B cell (primary cell): ENCODE data around the gene SEC24D. TPM values are rescaled to one million over a fixed set of nuclear protein-coding genes. Genes with fewer than 3 reads are reported as not detected.
"Not testable (repeated sequence)": the region's sequence is repeated elsewhere in the genome, so short reads cannot be mapped to it uniquely, and the experiment has no call there.

Source experiments
- ATAC-seq: fragments of 200-7000 bp; cut with Tn5 transposase; one replicate; pipeline ENCODE4 v1.10.0; 2021; ENCODE audit warnings: low read depth, mild to moderate bottlenecking, moderate number of reproducible peaks, moderate library complexity
- CTCF ChIA-PET: fragments of 350-600 bp; sonication (Branson Sonifier 250); formaldehyde crosslinking; loops from one replicate; lab custom pipeline; 2021; ENCODE audit warnings: antibody characterized with exemption, inconsistent platforms; lab: Charles Lee
- POLR2A ChIA-PET: fragments of 350-600 bp; sonication (Branson Sonifier 250); formaldehyde crosslinking; loops from one replicate; lab custom pipeline; 2021; ENCODE audit warnings: antibody characterized with exemption; lab: Charles Lee
- DNase-seq: peaks from one replicate; pipeline ENCODE4 v3.0.0; 2013
- H2AFZ ChIP-seq: 2 replicates; pipeline ENCODE4 v1.6.1; 2012; ENCODE audit warnings: mild to moderate bottlenecking, low read depth, low read length; ENCODE audit not compliant: insufficient read depth, poor library complexity, severe bottlenecking
- H3K27ac ChIP-seq, 2 donors: 1 replicate in 1 of 2; 2 replicates in 1 of 2; pipeline ENCODE4 v1.5.1; 2012 to 2013; ENCODE audit warnings: low read length in 2 of 2, mild to moderate bottlenecking in 2 of 2, moderate library complexity in 1 of 2
- H3K27me3 ChIP-seq, 4 experiments: fragments of 200-600 bp in 1 of 4; sonication (generic) in 1 of 4; replicated peaks in 1 of 4; 1 replicate in 2 of 4; 2 replicates in 2 of 4; pipeline versions ENCODE4 v1.6.1 to v1.7.0; 2013 to 2016; ENCODE audit warnings: low read length in 3 of 4, mild to moderate bottlenecking in 2 of 4, mixed read lengths in 1 of 4, moderate library complexity in 1 of 4; ENCODE audit not compliant: insufficient read depth in 4 of 4, control insufficient read depth in 3 of 4; ENCODE audit errors: control extremely low read depth in 1 of 4
- H3K36me3 ChIP-seq, 2 experiments: replicated peaks in 1 of 2; 1 replicate in 1 of 2; 2 replicates in 1 of 2; pipeline versions ENCODE4 v1.6.1 to v1.7.1; 2013; ENCODE audit warnings: low read length in 1 of 2; ENCODE audit not compliant: insufficient read depth in 2 of 2, control insufficient read depth in 1 of 2; ENCODE audit errors: control extremely low read depth in 1 of 2, extremely low read depth in 1 of 2
- H3K4me1 ChIP-seq, 2 donors: fragments of 200-600 bp in 1 of 2; sonication (generic) in 1 of 2; 1 replicate in 1 of 2; 2 replicates in 1 of 2; pipeline versions ENCODE4 v1.5.1 to v1.6.1; 2013 to 2017; ENCODE audit warnings: low read length in 2 of 2; ENCODE audit not compliant: control insufficient read depth in 2 of 2, insufficient read depth in 2 of 2
- H3K4me2 ChIP-seq: replicated peaks from 2 replicates; pipeline ENCODE3; 2012; ENCODE audit warnings: mild to moderate bottlenecking, low read depth, low read length; ENCODE audit not compliant: poor library complexity, severe bottlenecking
- H3K4me3 ChIP-seq, 5 experiments: fragments of 200-600 bp in 1 of 5; sonication (generic) in 1 of 5; 1 replicate in 3 of 5; 2 replicates in 2 of 5; pipeline versions ENCODE4 v1.5.1 to v1.7.0; 2011 to 2016; ENCODE audit warnings: low read length in 4 of 5, mild to moderate bottlenecking in 4 of 5, low read depth in 2 of 5, control low read depth in 1 of 5, moderate library complexity in 1 of 5; ENCODE audit not compliant: insufficient read depth in 1 of 5; ENCODE audit errors: control extremely low read depth in 1 of 5, extremely low read depth in 1 of 5
- H3K79me2 ChIP-seq: fragments of 200-600 bp; sonication (generic); one replicate; pipeline ENCODE4 v1.6.0; 2016; ENCODE audit warnings: low read length; ENCODE audit not compliant: control insufficient read depth, insufficient read depth
- H3K9ac ChIP-seq: fragments of 200-600 bp; sonication (generic); 2 replicates; pipeline ENCODE4 v1.6.1; 2017; ENCODE audit warnings: mild to moderate bottlenecking, low read length, moderate library complexity
- H3K9me3 ChIP-seq, 3 donors: one replicate each; pipeline versions ENCODE4 v1.6.1 to v1.7.1; 2013; ENCODE audit warnings: low read length in 2 of 3; ENCODE audit not compliant: control insufficient read depth in 2 of 3, insufficient read depth in 1 of 3; ENCODE audit errors: control extremely low read depth in 1 of 3
- H4K20me1 ChIP-seq: 2 replicates; pipeline ENCODE4 v1.6.0; 2012; ENCODE audit warnings: mild to moderate bottlenecking, low read length; ENCODE audit not compliant: insufficient read depth, control insufficient read depth, poor library complexity, severe bottlenecking
- H3K27ac Mint-ChIP-seq: one replicate; pipeline ENCODE4 v1.8.0; 2021; ENCODE audit warnings: mixed read lengths
- H3K27me3 Mint-ChIP-seq: one replicate; pipeline ENCODE4 v1.8.0; 2021; ENCODE audit warnings: mixed read lengths
- H3K4me1 Mint-ChIP-seq: one replicate; pipeline ENCODE4 v1.8.0; 2021; ENCODE audit warnings: mixed read lengths
- H3K4me3 Mint-ChIP-seq: one replicate; pipeline ENCODE4 v1.8.0; 2021; ENCODE audit warnings: mixed read lengths
- H3K9me3 Mint-ChIP-seq: one replicate; pipeline ENCODE4 v1.8.0; 2022; ENCODE audit warnings: mixed read lengths; ENCODE audit not compliant: insufficient read depth
- CTCF ChIP-seq: fragments of 200-600 bp; IDR thresholded peaks from one replicate; pipeline ENCODE4 v1.8.0; 2022; ENCODE audit warnings: antibody characterized with exemption, mild to moderate bottlenecking
- EZH2 ChIP-seq: IDR thresholded peaks from 2 replicates; pipeline ENCODE4 v1.6.1; 2012; ENCODE audit warnings: borderline replicate concordance, low read depth, mild to moderate bottlenecking, moderate library complexity, low read length; ENCODE audit not compliant: insufficient read depth, poor library complexity, severe bottlenecking
- WGBS: methylation state at CpG from one replicate; pipeline ENCODE4 v1.1.5; 2013; ENCODE audit warnings: missing lambda C conversion rate; ENCODE audit not compliant: insufficient coverage; 5-methylcytosine and 5-hydroxymethylcytosine counted together
- intact Hi-C: fragments of 100-400 bp; cut with micrococcal nuclease; formaldehyde crosslinking; loops from one replicate; pipeline ENCODE4 v1.10.0; 2022
- polyA plus RNA-seq: library from polyadenylated mRNA; depleted of rRNA; stranded (reverse); fragments of >200 nt; gene quantifications from 2 replicates; pipeline ENCODE4 v1.2.3, GENCODE V29; 2012
- total RNA-seq, 2 donors: library from RNA; stranded (reverse); fragments of 120-200 nt in 1 of 2; gene quantifications; 1 replicate in 1 of 2; 2 replicates in 1 of 2; pipeline versions ENCODE4 v1.2.3 to v1.2.4, GENCODE V29; 2013 to 2022

The SEC24D gene
- total and polyA plus RNA-seq, 2 donors (not counting 1 experiment from before 2014, with no cell fraction given) = 7.1 to 15.8 TPM

- Histone ChIP-seq H3K27me3 (no peaks in the 10 kb centered on the region), H4K20me1 (no peaks in the 10 kb centered on the region), H2AFZ (no peak overlapping the region), H3K4me1 (no peaks in the 10 kb centered on the region), H3K9me3 (peaks cover 1 to 6% (median 3%) of the 10 kb centered on the region in 3 donors), H3K4me2 (no peak overlapping the region), H3K4me3 (no peak overlapping the region), H3K36me3 (no peaks in the 10 kb centered on the region), H3K9ac (no peak overlapping the region), H3K79me2 (no peaks in the 10 kb centered on the region), H3K27ac (no peak overlapping the region)
- Mint-ChIP-seq H3K27ac (no peak overlapping the region), H3K27me3 (peaks cover 33% of the 10 kb centered on the region), H3K4me3 (no peak overlapping the region), H3K4me1 (no peaks in the 10 kb centered on the region), H3K9me3 (peaks cover 5% of the 10 kb centered on the region)
- ATAC-seq = no peak
- POLR2A ChIA-PET = no interaction called here
- 95% methylated on average over 9 of the region's 12 CpGs for WGBS
- intact Hi-C loops = no loop called here
- CTCF ChIA-PET = no interaction called here
- no peak for TF ChIP-seq CTCF
- no peak for TF ChIP-seq EZH2
- no peak for DNase-seq
Observed at GRCh38 chr4:118881512-118882146, 45.7 kb upstream of the SEC24D start.

- Histone ChIP-seq H3K4me3 (no peak overlapping the region), H3K27ac (no peak overlapping the region), H3K79me2 (no peaks in the 10 kb centered on the region), H3K9ac (no peak overlapping the region), H2AFZ (no peak overlapping the region), H3K9me3 (peaks cover 1 to 6% (median 3%) of the 10 kb centered on the region in 3 donors), H3K4me1 (no peaks in the 10 kb centered on the region), H3K36me3 (no peaks in the 10 kb centered on the region), H4K20me1 (no peaks in the 10 kb centered on the region), H3K27me3 (no peaks in the 10 kb centered on the region), H3K4me2 (no peak overlapping the region)
- Mint-ChIP-seq H3K4me3 (no peak overlapping the region), H3K27me3 (peaks cover 37% of the 10 kb centered on the region), H3K27ac (no peak overlapping the region), H3K4me1 (no peaks in the 10 kb centered on the region), H3K9me3 (peaks cover 5% of the 10 kb centered on the region)
- WGBS = 97% methylated on average over 6 of the region's 7 CpGs
- ATAC-seq (no peak), DNase-seq (no peak)
- ChIA-PET POLR2A (no interaction called here), CTCF (no interaction called here)
- TF ChIP-seq CTCF = no peak
- no peak for TF ChIP-seq EZH2
- intact Hi-C loops = no loop called here
Observed at GRCh38 chr4:118879409-118879808, 43.5 kb upstream of the SEC24D start.

GRCh38 chr4:118878507-118878906, 42.6 kb upstream of the SEC24D start:
- ATAC-seq, H3K9ac ChIP-seq, H3K9me3 Mint-ChIP-seq, H3K4me2 ChIP-seq, H2AFZ ChIP-seq, H3K27ac Mint-ChIP-seq, H3K4me3 ChIP-seq, CTCF ChIA-PET, H3K4me1 ChIP-seq, H3K27ac ChIP-seq, H3K4me3 Mint-ChIP-seq, H3K79me2 ChIP-seq, H3K9me3 ChIP-seq, H4K20me1 ChIP-seq, POLR2A ChIA-PET, H3K36me3 ChIP-seq, DNase-seq, H3K27me3 ChIP-seq, H3K4me1 Mint-ChIP-seq, intact Hi-C loops: not testable (repeated sequence)
- H3K27me3 Mint-ChIP-seq = peaks cover 45% of the 10 kb centered on the region
- WGBS = 100% methylated on average over 8 of the region's 9 CpGs
